Muscle layer of duodenum (tissue), 2 donors: ENCODE results near the gene SAMD9.
A peak's percentile ranks its signal among the peaks of the same experiment; 100 is the strongest.
"Not testable (repeated sequence)": the region's sequence is repeated elsewhere in the genome, so short reads cannot be mapped to it uniquely, and the experiment has no call there.

Experiments used
- H3K27ac ChIP-seq: one replicate; pipeline ENCODE4 v1.7.0; 2013; ENCODE audit warnings: mild to moderate bottlenecking, low read length
- H3K27me3 ChIP-seq: one replicate; pipeline ENCODE4 v1.7.0; 2013; ENCODE audit warnings: low read depth, mild to moderate bottlenecking, control low read depth, low read length
- H3K36me3 ChIP-seq, 2 donors: one replicate each; pipeline ENCODE4 v1.7.0; 2013; ENCODE audit warnings: low read length in 2 of 2, control low read depth in 1 of 2, mild to moderate bottlenecking in 1 of 2; ENCODE audit not compliant: insufficient read depth in 2 of 2, control insufficient read depth in 1 of 2
- H3K4me1 ChIP-seq, 2 donors: one replicate each; pipeline ENCODE4 v1.7.0; 2013; ENCODE audit warnings: low read length in 2 of 2, mild to moderate bottlenecking in 2 of 2, control low read depth in 1 of 2, moderate library complexity in 1 of 2; ENCODE audit not compliant: insufficient read depth in 2 of 2, control insufficient read depth in 1 of 2
- H3K4me3 ChIP-seq, 2 donors: one replicate each; pipeline ENCODE4 v1.7.0; 2013; ENCODE audit warnings: low read length in 2 of 2, low read depth in 1 of 2, mild to moderate bottlenecking in 1 of 2
- H3K9me3 ChIP-seq, 2 donors: one replicate each; pipeline ENCODE4 v1.7.0; 2013; ENCODE audit warnings: low read length in 2 of 2, control low read depth in 1 of 2, mild to moderate bottlenecking in 1 of 2; ENCODE audit not compliant: control insufficient read depth in 1 of 2
- donor health status: healthy.

The SAMD9 gene

DNA sequence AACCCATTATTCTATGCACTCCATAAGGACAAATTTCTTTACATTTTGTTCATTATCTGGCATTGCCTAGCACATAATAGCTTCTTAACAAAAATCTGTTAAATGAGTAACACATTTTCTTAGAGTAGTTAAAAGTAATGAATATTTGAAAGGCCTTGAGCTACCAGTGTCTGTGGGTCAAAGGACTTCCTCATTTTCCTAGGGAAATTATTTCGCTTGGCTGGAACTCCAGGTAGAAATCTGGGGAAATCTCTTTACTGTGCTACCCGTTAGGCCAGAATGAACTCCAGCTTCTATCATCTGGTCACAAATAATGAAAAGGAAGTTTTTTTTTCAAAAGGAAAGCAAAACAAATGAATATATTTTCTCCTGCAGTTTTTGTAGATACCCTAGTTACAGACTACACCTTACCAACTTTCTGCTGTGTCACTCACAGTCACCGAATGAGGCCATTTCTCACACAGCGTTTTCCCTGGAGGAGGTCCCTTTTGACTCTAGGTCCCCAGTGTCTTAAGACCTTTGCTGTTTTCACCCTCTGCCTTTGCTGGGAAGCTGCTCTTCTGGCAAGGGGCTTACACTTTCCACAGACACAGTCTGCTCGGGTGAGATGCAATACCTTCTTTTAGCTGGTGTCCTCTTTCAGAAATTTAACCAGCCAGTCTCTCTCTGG lies 28.8 kb upstream of the SAMD9 start:
- H3K36me3 ChIP-seq = peaks cover 19 to 32% of the 10 kb centered on the region in 2 donors
- peak overlapping the region; percentile 77 for H3K27ac ChIP-seq
- peaks cover 0 to 7% of the 10 kb centered on the region in 2 donors for H3K4me1 ChIP-seq
- no peaks in the 10 kb centered on the region for H3K27me3 ChIP-seq
- no peaks in the 10 kb centered on the region for H3K9me3 ChIP-seq
- peak overlapping the region; percentile 75 to 93 for H3K4me3 ChIP-seq

DNA sequence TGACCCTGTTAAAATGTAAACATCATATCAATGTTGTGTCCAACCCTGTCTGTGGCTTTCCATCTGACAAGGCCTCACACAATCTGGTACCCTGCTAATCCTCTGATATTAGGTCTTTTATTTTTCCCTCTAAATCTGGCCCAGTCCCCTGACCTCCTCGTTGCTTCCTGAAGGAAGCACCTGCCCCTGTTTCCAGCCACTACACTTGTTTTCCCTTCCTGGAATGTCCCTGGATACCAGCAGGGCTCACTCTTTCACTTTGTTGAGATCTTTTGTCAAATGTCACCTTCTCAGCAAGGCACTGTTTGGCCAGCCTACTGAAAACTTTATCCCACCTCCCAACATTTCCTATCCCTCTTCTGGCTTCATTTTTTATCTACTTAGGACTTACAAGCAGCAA lies 28.3 kb upstream of the SAMD9 start:
- Histone ChIP-seq H3K27ac (peak overlapping the region; percentile 77), H3K4me1 (peaks cover 0 to 7% of the 10 kb centered on the region in 2 donors), H3K36me3 (peaks cover 19 to 37% of the 10 kb centered on the region in 2 donors), H3K9me3 (no peaks in the 10 kb centered on the region), H3K4me3 (peak overlapping the region in 1 of 2 donors; percentile 30), H3K27me3 (no peaks in the 10 kb centered on the region)

DNA sequence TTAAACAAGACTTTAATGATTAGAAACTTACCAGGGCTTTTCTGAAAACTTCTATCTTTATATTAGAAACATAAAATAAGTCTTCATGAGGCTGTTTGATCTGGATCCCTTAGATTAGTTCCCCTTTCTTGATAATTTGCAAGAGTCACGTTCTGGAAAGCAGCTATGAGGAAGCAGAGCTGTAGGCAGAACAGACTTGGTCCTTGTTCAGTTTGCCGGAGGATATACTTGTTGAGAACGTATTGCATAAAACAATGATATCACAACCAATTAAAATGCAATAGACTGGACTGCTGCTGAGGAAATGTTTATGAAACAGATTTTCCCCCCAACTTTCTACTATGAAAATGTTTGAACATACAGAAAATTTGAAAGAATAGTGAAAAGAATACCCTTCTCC lies 27.6 kb upstream of the SAMD9 start:
- Histone ChIP-seq H3K4me3 (peak overlapping the region in 1 of 2 donors; percentile 30), H3K36me3 (peaks cover 26 to 44% of the 10 kb centered on the region in 2 donors), H3K27ac (no peak overlapping the region), H3K27me3 (no peaks in the 10 kb centered on the region), H3K4me1 (peaks cover 0 to 7% of the 10 kb centered on the region in 2 donors), H3K9me3 (peaks cover 0 to under 1% of the 10 kb centered on the region in 2 donors)

DNA sequence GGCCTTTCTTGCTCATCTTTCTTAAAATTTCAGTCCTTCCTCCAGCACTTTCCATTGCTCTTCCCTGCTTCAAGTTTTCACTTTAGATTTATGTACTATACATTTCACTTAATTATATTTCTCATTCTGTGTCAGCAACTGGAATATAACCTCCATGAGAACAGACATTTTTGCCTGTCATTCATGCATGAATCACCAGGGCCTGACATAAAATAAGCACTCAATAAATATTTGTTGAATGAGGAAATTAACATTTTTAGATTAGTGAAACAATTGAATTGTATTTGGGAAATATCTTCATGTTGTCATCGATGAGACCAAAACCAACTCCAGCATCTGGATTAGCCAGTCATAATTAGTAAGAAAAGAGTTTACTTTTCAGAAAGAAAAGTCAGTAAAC lies 24.3 kb upstream of the SAMD9 start:
- Histone ChIP-seq H3K36me3 (peaks cover 34 to 71% of the 10 kb centered on the region in 2 donors), H3K4me3 (no peak overlapping the region), H3K27ac (no peak overlapping the region), H3K9me3 (peaks cover 0 to 12% of the 10 kb centered on the region in 2 donors), H3K4me1 (peaks cover 0 to 5% of the 10 kb centered on the region in 2 donors), H3K27me3 (no peaks in the 10 kb centered on the region)

DNA sequence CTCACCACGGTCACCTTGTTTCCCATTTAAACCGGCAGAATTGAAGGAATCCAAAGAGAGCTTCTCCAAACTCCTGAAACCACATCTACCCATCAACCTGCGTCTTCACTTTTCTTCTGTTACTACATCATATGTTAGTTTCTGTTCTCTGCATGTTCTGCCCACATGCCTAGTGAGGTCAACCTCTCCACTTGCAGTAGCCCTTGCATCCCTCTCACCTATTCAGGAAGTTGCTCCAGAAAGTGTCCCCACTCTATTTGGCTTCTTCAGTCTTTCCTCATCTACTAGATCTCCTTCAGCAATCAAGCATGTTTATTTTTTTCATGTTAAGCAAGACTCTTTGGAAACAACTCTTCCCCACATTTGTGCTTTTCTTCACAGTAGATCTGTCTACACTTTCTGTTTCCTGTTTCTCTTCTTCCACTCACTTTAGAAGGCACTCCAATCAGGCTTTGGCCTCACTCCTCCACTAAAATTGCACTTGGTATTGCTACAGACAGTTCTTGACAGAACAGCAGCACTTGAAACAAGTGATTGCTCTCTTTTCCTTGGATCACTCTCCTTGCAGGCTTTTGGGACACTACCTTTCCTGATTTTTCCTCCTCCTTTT lies 22.9 kb upstream of the SAMD9 start:
- H3K9me3 ChIP-seq = peaks cover 0 to 18% of the 10 kb centered on the region in 2 donors
- H3K4me3 ChIP-seq = no peak overlapping the region
- H3K4me1 ChIP-seq = no peaks in the 10 kb centered on the region
- H3K36me3 ChIP-seq = peaks cover 40 to 84% of the 10 kb centered on the region in 2 donors
- no peaks in the 10 kb centered on the region for H3K27me3 ChIP-seq
- H3K27ac ChIP-seq = no peak overlapping the region

DNA sequence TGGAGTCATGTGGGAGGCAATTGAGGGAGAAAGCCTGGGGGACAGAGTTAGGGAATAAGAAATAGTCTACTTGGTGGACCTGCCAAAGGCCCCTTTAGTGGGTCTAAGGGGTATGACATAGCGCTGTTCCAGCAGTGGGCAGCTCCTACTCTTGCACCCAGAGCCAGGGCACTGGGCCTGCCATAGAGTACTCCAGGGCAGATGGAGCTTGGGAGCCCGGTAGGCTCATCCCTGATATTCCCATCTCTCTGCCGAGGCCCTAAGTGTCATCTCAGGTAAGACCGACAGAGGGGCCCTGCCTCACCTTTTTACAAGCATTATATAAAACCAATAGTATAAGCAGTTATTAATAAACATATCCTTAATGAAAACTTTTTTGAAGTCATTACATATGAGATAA lies 20.8 kb upstream of the SAMD9 start:
- peaks cover 43 to 83% of the 10 kb centered on the region in 2 donors for H3K36me3 ChIP-seq

DNA sequence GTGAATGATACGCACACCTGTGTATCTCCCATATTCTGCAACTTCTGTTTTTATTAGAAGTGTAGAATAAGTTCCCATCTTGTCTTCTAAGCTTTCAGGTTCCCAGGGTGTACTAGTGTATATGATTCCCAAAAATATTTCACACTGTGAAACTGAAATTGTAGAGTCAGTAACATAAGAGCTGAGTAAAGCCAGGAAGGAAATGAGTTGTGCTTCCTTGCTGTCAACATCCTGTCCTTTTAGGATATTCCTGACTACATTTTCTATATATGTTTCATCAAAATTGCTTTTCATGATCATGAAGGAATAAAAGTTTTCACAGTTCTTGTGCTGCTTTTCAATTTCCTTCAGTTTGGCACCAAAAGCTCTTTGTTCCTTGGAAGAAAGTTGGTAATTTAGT lies 15.2 kb upstream of the SAMD9 start:
- H3K9me3 ChIP-seq = peaks cover 18 to 49% of the 10 kb centered on the region in 2 donors
- no peaks in the 10 kb centered on the region for H3K4me1 ChIP-seq
- H3K4me3 ChIP-seq = peak overlapping the region in 1 of 2 donors; percentile 30
- no peaks in the 10 kb centered on the region for H3K27me3 ChIP-seq
- no peak overlapping the region for H3K27ac ChIP-seq
- peaks cover 14 to 34% of the 10 kb centered on the region in 2 donors for H3K36me3 ChIP-seq

More for the DNA sequence above, 20.8 kb upstream of the SAMD9 start:
- Histone ChIP-seq H3K27ac (no peak overlapping the region), H3K4me3 (peak overlapping the region in 1 of 2 donors; percentile 22), H3K4me1 (no peaks in the 10 kb centered on the region), H3K9me3 (peaks cover 3 to 27% of the 10 kb centered on the region in 2 donors), H3K27me3 (no peaks in the 10 kb centered on the region)

DNA sequence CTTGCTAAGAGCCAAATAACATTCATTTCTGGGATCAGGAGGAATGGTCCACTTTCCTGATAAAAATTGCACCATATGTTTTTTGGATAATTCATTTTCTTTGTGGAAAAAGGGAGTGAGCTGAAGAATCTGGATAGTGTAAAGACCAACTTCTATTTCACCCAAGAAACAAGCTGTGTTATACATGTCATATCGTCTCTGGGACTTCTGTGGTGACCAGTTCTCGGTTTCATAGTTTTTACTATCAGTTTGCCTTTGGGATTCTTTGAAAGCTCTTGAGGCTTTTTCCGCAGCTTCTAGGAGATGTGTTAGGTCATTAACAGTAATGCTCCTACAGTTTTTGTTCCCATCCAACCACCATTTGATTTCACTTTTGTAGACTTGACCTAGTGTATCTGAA lies 14.4 kb upstream of the SAMD9 start:
- H3K9me3 ChIP-seq = peaks cover 18 to 47% of the 10 kb centered on the region in 2 donors
- H3K36me3 ChIP-seq = peaks cover 14 to 29% of the 10 kb centered on the region in 2 donors
- no peak overlapping the region for H3K27ac ChIP-seq
- H3K4me3 ChIP-seq = peak overlapping the region in 1 of 2 donors; percentile 30
- H3K27me3 ChIP-seq = no peaks in the 10 kb centered on the region
- H3K4me1 ChIP-seq = no peaks in the 10 kb centered on the region

DNA sequence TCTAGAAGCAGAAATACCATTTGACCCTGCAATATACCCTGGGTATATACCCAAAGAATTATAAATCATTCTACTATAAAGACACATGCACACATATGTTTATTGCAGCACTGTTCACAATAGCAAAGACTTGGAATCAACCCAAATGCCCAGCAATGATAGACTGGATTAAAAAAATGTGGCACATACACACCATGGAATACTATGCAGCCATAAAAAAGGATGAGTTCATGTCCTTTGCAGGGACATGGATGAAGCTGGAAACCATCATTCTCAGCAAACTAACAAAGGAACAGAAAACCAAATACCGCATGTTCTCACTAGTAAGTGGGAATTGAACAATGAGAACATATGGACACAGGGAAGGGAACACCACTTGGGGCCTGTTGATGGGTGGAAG lies 9.2 kb upstream of the SAMD9 start:
- H3K4me3 ChIP-seq = not testable (repeated sequence)
- H3K9me3 ChIP-seq = peaks cover 12 to 30% of the 10 kb centered on the region in 2 donors

DNA sequence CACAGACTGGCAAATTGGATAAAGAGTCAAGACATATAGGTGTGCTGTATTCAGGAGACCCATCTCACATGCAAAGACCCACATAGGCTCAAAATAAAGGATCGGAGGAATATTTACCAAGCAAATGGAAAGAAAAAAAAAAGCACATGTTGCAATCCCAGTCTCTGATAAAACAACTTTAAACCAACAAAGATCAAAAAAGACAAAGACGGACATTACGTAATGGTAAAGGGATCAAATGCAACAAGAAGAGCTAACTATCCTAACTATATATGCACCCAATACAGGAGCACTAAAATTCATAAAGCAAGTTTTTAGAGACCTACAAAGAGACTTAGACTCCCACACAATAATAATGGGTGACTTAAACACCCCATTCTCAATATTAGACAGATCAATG lies 5.8 kb upstream of the SAMD9 start:
- not testable (repeated sequence) for H3K27me3 ChIP-seq, H3K27ac ChIP-seq, H3K4me3 ChIP-seq, H3K36me3 ChIP-seq, H3K4me1 ChIP-seq
- H3K9me3 ChIP-seq = peaks cover 0 to 18% of the 10 kb centered on the region in 2 donors

More for the DNA sequence above, 9.2 kb upstream of the SAMD9 start:
- not testable (repeated sequence) for H3K4me1 ChIP-seq, H3K36me3 ChIP-seq, H3K27ac ChIP-seq, H3K27me3 ChIP-seq

DNA sequence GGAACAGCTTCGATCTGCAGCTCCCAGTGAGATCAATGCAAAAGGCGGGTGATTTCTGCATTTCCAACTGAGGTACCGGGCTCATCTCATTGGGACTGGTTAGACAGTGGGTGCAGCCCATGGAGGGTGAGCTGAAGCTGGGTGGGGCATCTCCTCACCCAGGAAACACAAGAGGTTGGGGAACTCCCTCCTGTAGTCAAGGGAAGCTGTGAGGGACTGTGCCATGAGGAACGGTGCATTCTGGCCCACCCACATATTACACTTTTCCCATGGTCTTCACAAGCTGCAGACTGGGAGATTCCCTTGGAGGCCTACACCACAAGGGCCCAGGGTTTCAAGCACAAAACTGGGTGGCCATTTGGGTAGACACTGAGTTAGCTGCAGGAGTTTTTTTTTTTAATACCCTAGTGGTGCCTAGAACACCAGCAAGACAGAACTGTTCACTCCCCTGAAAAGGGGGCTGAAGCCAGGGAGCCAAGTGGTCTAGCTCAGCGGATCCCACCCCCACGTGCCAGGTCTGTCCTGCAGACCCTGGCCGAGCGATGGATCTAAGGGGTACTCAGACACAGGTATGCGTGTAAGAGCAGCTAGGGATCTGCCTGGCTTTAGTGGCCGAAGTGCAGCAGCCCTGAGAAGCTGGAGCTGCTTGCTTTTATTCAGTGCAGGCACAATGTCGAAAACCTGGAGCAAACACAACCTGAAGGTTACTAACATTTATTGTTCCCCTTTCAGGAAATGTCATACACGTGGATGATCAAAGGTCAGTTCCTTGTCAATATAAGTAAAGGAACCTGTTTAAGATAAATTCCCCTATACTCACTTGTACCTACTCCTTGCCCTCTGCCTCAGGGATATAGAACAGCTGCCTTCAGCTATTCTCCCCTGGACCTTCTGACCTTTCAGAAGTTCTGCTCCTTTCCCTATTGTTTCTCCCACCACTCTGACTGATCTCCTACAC lies 3.1 kb upstream of the SAMD9 start:
- no peaks in the 10 kb centered on the region for H3K27me3 ChIP-seq
- H3K36me3 ChIP-seq = no peaks in the 10 kb centered on the region
- peaks cover 5 to 7% of the 10 kb centered on the region in 2 donors for H3K4me1 ChIP-seq
- H3K9me3 ChIP-seq = peaks cover 0 to 9% of the 10 kb centered on the region in 2 donors
- no peak overlapping the region for H3K4me3 ChIP-seq
- H3K27ac ChIP-seq = no peak overlapping the region
